Stimulated activated CD4-positive, alpha-beta T cell treated with anti-CD3 and anti-CD28 coated beads, Interleukin-12 subunit alpha, Interleukin-12 subunit beta, amount 100 ng/mL, for 24 hours (primary cell): ENCODE measurements around the gene CEBPA.
"Not testable (repeated sequence)": the region's sequence is repeated elsewhere in the genome, so short reads cannot be mapped to it uniquely, and the experiment has no call there.

Source experiments
- DNase-seq, 2 experiments: peaks; one replicate each; pipeline ENCODE4 v3.0.0-alpha.2; 2020; ENCODE audit warnings: low read depth in 2 of 2

CEBPA gene

GRCh38 chr19:33300894-33301143 lies 1.5 kb downstream of the CEBPA start:
- no peak for DNase-seq

- DNase-seq, result no peak
Measured at GRCh38 chr19:33300009-33300893, 2.1 kb downstream of the CEBPA start.

- DNase-seq, result no peak
Measured at GRCh38 chr19:33299051-33299688, 3.2 kb downstream of the CEBPA start.

GRCh38 chr19:33298146-33298911 lies 4.0 kb downstream of the CEBPA start:
- DNase-seq, result no peak

- DNase-seq, result no peak
Measured at GRCh38 chr19:33297401-33298145, 4.8 kb downstream of the CEBPA start.

- DNase-seq, result no peak
Measured at GRCh38 chr19:33296488-33296971, 5.8 kb downstream of the CEBPA start.

GRCh38 chr19:33295621-33296487 lies 6.5 kb downstream of the CEBPA start:
- DNase-seq, result no peak

GRCh38 chr19:33295046-33295445 lies 7.3 kb downstream of the CEBPA start:
- DNase-seq, result not testable (repeated sequence)

GRCh38 chr19:33294058-33294798 lies 8.1 kb downstream of the CEBPA start:
- no peak for DNase-seq

- no peak for DNase-seq
Measured at GRCh38 chr19:33293255-33294057, 8.9 kb downstream of the CEBPA start.

- DNase-seq, result no peak
Measured at GRCh38 chr19:33292595-33293254, 9.6 kb downstream of the CEBPA start.

GRCh38 chr19:33291623-33292534 lies 10.5 kb downstream of the CEBPA start:
- no peak for DNase-seq

- DNase-seq, result no peak
Measured at GRCh38 chr19:33290956-33291622, 11.2 kb downstream of the CEBPA start.

GRCh38 chr19:33290082-33290815 lies 12.1 kb downstream of the CEBPA start:
- no peak for DNase-seq

GRCh38 chr19:33289261-33289660 lies 13.1 kb downstream of the CEBPA start:
- no peak for DNase-seq

GRCh38 chr19:33288666-33289065 lies 13.7 kb downstream of the CEBPA start:
- DNase-seq, result no peak
